ENCODE measurements around the gene WIZ. TPM values are rescaled to one million over a fixed set of nuclear protein-coding genes. Genes with fewer than 3 reads are reported as not detected.
A peak's percentile ranks its signal among the peaks of the same experiment; 100 is the strongest.

The WIZ gene
- total and polyA plus RNA-seq, 2 of the 8 experiments (the other 6 are each of a cell fraction or from before 2014, with no cell fraction given), result 12.5 to 33.2 TPM

DNA sequence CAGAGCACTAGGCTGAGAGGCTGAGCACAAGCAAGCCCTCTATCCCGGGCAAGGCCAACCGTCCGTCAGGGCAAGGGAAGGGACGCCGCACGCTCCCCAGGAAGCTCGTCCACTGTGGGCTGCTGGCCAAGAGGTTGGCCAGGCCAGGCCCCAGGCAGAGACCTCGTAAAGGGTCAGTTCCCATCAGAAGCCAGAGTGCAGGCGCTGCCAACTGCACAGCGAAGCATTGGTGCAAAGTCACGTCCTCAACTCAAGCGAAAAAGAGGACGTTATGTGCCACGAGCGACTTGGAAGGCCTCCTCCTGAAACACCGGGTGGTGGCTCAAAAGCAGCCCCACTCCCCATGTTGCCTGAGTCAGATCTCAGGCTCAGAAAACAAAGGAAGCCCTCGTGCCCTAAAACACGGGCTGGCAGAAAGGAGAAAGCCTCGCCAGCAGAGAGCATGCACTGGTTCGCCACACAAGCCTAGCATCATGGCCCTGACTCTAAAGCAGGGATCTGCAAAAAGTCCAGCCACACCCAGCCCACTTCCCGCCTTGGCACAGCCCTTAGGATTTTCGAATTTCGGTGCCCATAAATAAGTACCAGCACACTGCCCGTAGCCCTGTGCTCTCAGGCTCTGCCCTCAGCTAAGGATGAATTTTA, 74.8 kb downstream of the WIZ start:
- Histone ChIP-seq H3K27ac (ENCODE audit: low read depth, low read length) (no peak overlapping the region), H2AFZ (ENCODE audit: low read length) (no peak overlapping the region), H3K4me1 (replicated peaks in 1 of 4; ENCODE audit: control insufficient read depth in 3 of 4, insufficient read depth in 4 of 4, low read length in 3 of 4) (peaks cover 0 to 5% (median 5%) of the 10 kb centered on the region in 4 experiments; a peak in 6 of 7 replicates), H2BK20ac (ENCODE audit: low read length) (no peak overlapping the region), H2BK15ac (ENCODE audit: low read length) (no peak overlapping the region), H4K20me1 (replicated peaks in 1 of 2; ENCODE audit: control insufficient read depth in 1 of 2, insufficient read depth in 2 of 2, low read length in 2 of 2) (peaks cover 10 to 40% of the 10 kb centered on the region in 2 experiments), H3K9me3 (ENCODE audit: insufficient read depth in 2 of 2, low read depth in 1 of 2, low read length in 1 of 2) (no peaks in the 10 kb centered on the region), H3K56ac (replicated peaks; ENCODE audit: insufficient read length, low read depth, low read length) (no peak overlapping the region), H3K9ac (replicated peaks in 1 of 4; ENCODE audit: extremely low read depth in 1 of 4, low read depth in 3 of 4, low read length in 3 of 4) (no peak overlapping the region; a peak in 1 of 7 replicates), H4K91ac (replicated peaks; ENCODE audit: insufficient read length, low read length) (no peak overlapping the region), H2BK12ac (ENCODE audit: low read depth, low read length) (no peak overlapping the region), H3K23ac (ENCODE audit: insufficient read length) (no peak overlapping the region), H2BK120ac (replicated peaks; ENCODE audit: low read depth, low read length) (no peak overlapping the region), H3K4me3 (ENCODE audit: extremely low read depth in 1 of 4, insufficient read depth in 2 of 4, low read depth in 3 of 4, low read length in 4 of 4) (no peak overlapping the region), H4K5ac (ENCODE audit: insufficient read length, low read depth, low read length) (no peak overlapping the region), H3K18ac (ENCODE audit: extremely low read depth, low read length) (no peak overlapping the region), H2AK5ac (ENCODE audit: low read depth, low read length) (no peak overlapping the region), H3K27me3 (replicated peaks in 1 of 4; ENCODE audit: control insufficient read depth in 3 of 4, extremely low read depth in 1 of 4, insufficient read depth in 3 of 4, low read length in 3 of 4) (no peaks in the 10 kb centered on the region), H3K4me2 (ENCODE audit: insufficient read depth in 1 of 2, low read depth in 2 of 2, low read length in 2 of 2) (no peak overlapping the region), H4K8ac (ENCODE audit: extremely low read depth, insufficient read depth, low read length) (no peak overlapping the region), H3K4ac (replicated peaks; ENCODE audit: insufficient read length, low read depth, low read length) (no peak overlapping the region), H3K79me1 (ENCODE audit: low read depth, low read length) (peaks cover 24% of the 10 kb centered on the region), H2BK5ac (ENCODE audit: low read depth, low read length) (peak overlapping the region; percentile 35; the same call in 1 of the 2 replicates), H3K36me3 (ENCODE audit: control insufficient read depth in 2 of 4, insufficient read depth in 4 of 4, low read length in 3 of 4) (peaks cover 12 to 36% (median 25%) of the 10 kb centered on the region in 4 experiments), H3K79me2 (ENCODE audit: control insufficient read depth in 1 of 2, insufficient read depth in 2 of 2, low read length in 2 of 2) (peaks cover 35 to 68% of the 10 kb centered on the region in 2 experiments), H3K23me2 (ENCODE audit: low read depth, low read length) (peaks cover 10% of the 10 kb centered on the region), H3K14ac (ENCODE audit: insufficient read length) (no peak overlapping the region)
- 95% methylated on average over 24 of the region's 24 CpGs; no CpG with 5 or more reads in 1 of the 2 experiments for WGBS, 2 experiments (ENCODE audit: extremely low coverage in 1 of 2, insufficient coverage in 1 of 2, insufficient read length in 1 of 2, insufficient replicate concordance in 2 of 2, low coverage in 1 of 2, low lambda C conversion rate in 2 of 2, missing lambda C conversion rate in 1 of 2)
- FAIRE-seq (no peak), DNase-seq (ENCODE audit: low read depth in 1 of 2, low spot score in 2 of 2) (no peak)
- POLR2A ChIA-PET (ENCODE audit: partially characterized antibody), result interaction anchor here (1.0 kb wide), 1 partner anchor 73 kb away, joined by 3 read pairs; no protein-coding TSS in a partner anchor
- CTCF ChIA-PET (ENCODE audit: partially characterized antibody), result interaction anchor here (0.6 kb wide), 1 partner anchor 19 kb away, joined by 3 read pairs; no protein-coding TSS in a partner anchor
- TF ChIP-seq EGR1 (IDR thresholded peaks at IDR 0.05; ENCODE audit: borderline replicate concordance, low read depth, low read length), result no peak
- no peak for TF ChIP-seq RXRA (IDR thresholded peaks at IDR 0.05; ENCODE audit: insufficient read depth, low read depth, low read length)
- no peak for TF ChIP-seq CEBPB (IDR thresholded peaks at IDR 0.05; ENCODE audit: low read depth, low read length)
- no peak for TF ChIP-seq BCL11A (IDR thresholded peaks at IDR 0.05; ENCODE audit: low read depth in 2 of 2, low read length in 2 of 2)
- no peak for TF ChIP-seq ASH2L (IDR thresholded peaks at IDR 0.05; ENCODE audit: low read length)
- TF ChIP-seq EZH2 (IDR thresholded peaks at IDR 0.05; ENCODE audit: low read depth, low read length, severe bottlenecking), result no peak
- no peak for TF ChIP-seq CTBP2 (IDR thresholded peaks at IDR 0.05; ENCODE audit: borderline replicate concordance, insufficient read depth, insufficient read length, low read length)
- no peak for TF ChIP-seq ZNF274 (IDR thresholded peaks at IDR 0.05; ENCODE audit: borderline replicate concordance, extremely low read depth, low read length)
- no peak for TF ChIP-seq SIN3A (conservative IDR thresholded peaks at IDR 0.05 in 1 of 2, IDR thresholded peaks at IDR 0.05 in 1 of 2; ENCODE audit: low read depth in 1 of 2, low read length in 2 of 2)
- no peak for TF ChIP-seq TAF7 (optimal IDR thresholded peaks at IDR 0.05; ENCODE audit: borderline replicate concordance, low read depth, low read length)
- TF ChIP-seq SIX5 (IDR thresholded peaks at IDR 0.05; ENCODE audit: low read depth, low read length), result no peak
- TF ChIP-seq, protein P1, sequence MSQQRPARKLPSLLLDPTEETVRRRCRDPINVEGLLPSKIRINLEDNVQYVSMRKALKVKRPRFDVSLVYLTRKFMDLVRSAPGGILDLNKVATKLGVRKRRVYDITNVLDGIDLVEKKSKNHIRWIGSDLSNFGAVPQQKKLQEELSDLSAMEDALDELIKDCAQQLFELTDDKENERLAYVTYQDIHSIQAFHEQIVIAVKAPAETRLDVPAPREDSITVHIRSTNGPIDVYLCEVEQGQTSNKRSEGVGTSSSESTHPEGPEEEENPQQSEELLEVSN (IDR thresholded peaks at IDR 0.05), result no peak

Data from H1 (cell line).